HEK293 (cell line): Measurements from ENCODE around the gene BRIX1.

Experiments
- CTCF ChIA-PET: fragments of 350-600 bp; formaldehyde crosslinking; extraction: SDS; loops from one replicate; lab custom pipeline; 2021; ENCODE audit warnings: antibody characterized with exemption; lab: Yijun Ruan, JAX
- POLR2A ChIA-PET: fragments of 300-600 bp; formaldehyde crosslinking; extraction: SDS; loops from one replicate; lab custom pipeline; 2020; ENCODE audit warnings: antibody characterized with exemption, inconsistent platforms; lab: Yijun Ruan, JAX
- H3K27ac ChIP-seq: fragments of 200-500 bp; sonication (Bioruptor generic); 2 replicates; pipeline ENCODE4 v1.5.1; 2014; ENCODE audit warnings: low read depth, low read length, control low read depth, inconsistent platforms; ENCODE audit errors: extremely low read depth
- H3K36me3 ChIP-seq, 2 experiments: fragments of 200-500 bp in 1 of 2; sonication (Bioruptor generic) in 1 of 2; 1 replicate in 1 of 2; 2 replicates in 1 of 2; pipeline ENCODE4 v1.5.1; 2014 to 2017; ENCODE audit warnings: inconsistent platforms in 2 of 2, low read length in 2 of 2; ENCODE audit not compliant: control insufficient read depth in 2 of 2, insufficient read depth in 1 of 2
- H3K4me1 ChIP-seq: fragments of 200-500 bp; sonication (Bioruptor generic); 2 replicates; pipeline ENCODE4 v1.5.1; 2014; ENCODE audit warnings: mild to moderate bottlenecking, low read length, inconsistent platforms; ENCODE audit not compliant: control insufficient read depth, insufficient read depth
- H3K4me3 ChIP-seq: 2 replicates; pipeline ENCODE4 v1.5.1; 2011; ENCODE audit warnings: low read depth, mild to moderate bottlenecking, control low read depth, low read length, moderate library complexity
- H3K9me3 ChIP-seq: fragments of 200-500 bp; sonication (Bioruptor generic); 2 replicates; pipeline ENCODE4 v1.5.1; 2014; ENCODE audit warnings: low read depth, low read length, inconsistent platforms; ENCODE audit not compliant: control insufficient read depth, insufficient read depth
- FEZF1 ChIP-seq: fragments of 450-650 bp; formaldehyde crosslinking; IDR thresholded peaks from 2 replicates; pipeline ENCODE4 v1.5.1; 2016; ENCODE audit warnings: missing biosample characterization, missing genetic modification characterization
- GLIS2 ChIP-seq: fragments of 450-650 bp; formaldehyde crosslinking; IDR thresholded peaks from 2 replicates; pipeline ENCODE4 v1.5.1; 2016; ENCODE audit warnings: missing biosample characterization, missing genetic modification characterization
- HOXA7 ChIP-seq: sonication (generic); formaldehyde crosslinking; IDR thresholded peaks from 2 replicates; pipeline ENCODE4 v1.8.1; 2022; ENCODE audit warnings: missing genetic modification reagents, borderline replicate concordance
- KLF8 ChIP-seq: fragments of 450-650 bp; formaldehyde crosslinking; IDR thresholded peaks from 2 replicates; pipeline ENCODE4 v1.5.1; 2016; ENCODE audit warnings: missing biosample characterization, missing genetic modification characterization
- ZEB2 ChIP-seq: fragments of 450-650 bp; formaldehyde crosslinking; IDR thresholded peaks from 2 replicates; pipeline ENCODE4 v1.5.1; 2016; ENCODE audit warnings: missing biosample characterization, missing genetic modification characterization
- ZNF19 ChIP-seq: fragments of 450-650 bp; formaldehyde crosslinking; IDR thresholded peaks from 2 replicates; pipeline ENCODE4; 2016; ENCODE audit warnings: missing biosample characterization, missing genetic modification characterization, low read depth
- ZNF2 ChIP-seq: fragments of 450-650 bp; formaldehyde crosslinking; IDR thresholded peaks from 2 replicates; pipeline ENCODE4 v1.5.1; 2016; ENCODE audit warnings: missing biosample characterization, missing genetic modification characterization
- ZNF266 ChIP-seq: fragments of 450-650 bp; formaldehyde crosslinking; IDR thresholded peaks from 2 replicates; pipeline ENCODE4 v1.5.1; 2016; ENCODE audit warnings: missing biosample characterization, missing genetic modification characterization, low read depth
- ZNF274 ChIP-seq, 2 experiments: fragments of 200-500 bp in 1 of 2; fragments of 450-650 bp in 1 of 2; sonication (Bioruptor generic) in 1 of 2; formaldehyde crosslinking in 1 of 2; IDR thresholded peaks; 2 replicates each; pipeline versions ENCODE4 v1.5.1 to v1.6.1; 2014 to 2016; ENCODE audit warnings: borderline replicate concordance in 1 of 2, inconsistent platforms in 1 of 2, low read length in 1 of 2, missing biosample characterization in 1 of 2, missing genetic modification characterization in 1 of 2
- ZNF335 ChIP-seq: fragments of 450-650 bp; formaldehyde crosslinking; conservative IDR thresholded peaks from 2 replicates; pipeline ENCODE4 v1.5.1; 2016; ENCODE audit warnings: missing biosample characterization, missing genetic modification characterization
- ZNF48 ChIP-seq: fragments of 450-650 bp; formaldehyde crosslinking; IDR thresholded peaks from 2 replicates; pipeline ENCODE4 v1.5.1; 2016; ENCODE audit warnings: missing biosample characterization, missing genetic modification characterization
- ZNF571 ChIP-seq: fragments of 450-650 bp; formaldehyde crosslinking; IDR thresholded peaks from 2 replicates; pipeline ENCODE4 v1.5.0; 2017; ENCODE audit warnings: missing biosample characterization, missing genetic modification characterization
- ZNF654 ChIP-seq: fragments of 450-650 bp; formaldehyde crosslinking; IDR thresholded peaks from 2 replicates; pipeline ENCODE4 v1.5.1; 2016; ENCODE audit warnings: low read depth, missing biosample characterization, missing genetic modification characterization
- ZNF660 ChIP-seq: fragments of 450-650 bp; IDR thresholded peaks from 2 replicates; pipeline ENCODE4 v1.5.1; 2018; ENCODE audit warnings: missing biosample characterization, mild to moderate bottlenecking, missing genetic modification characterization
- ZNF664 ChIP-seq: fragments of 450-650 bp; formaldehyde crosslinking; IDR thresholded peaks from 2 replicates; pipeline ENCODE4 v1.5.1; 2016; ENCODE audit warnings: missing biosample characterization, missing genetic modification characterization
- ZSCAN30 ChIP-seq: fragments of 450-650 bp; IDR thresholded peaks from 2 replicates; pipeline ENCODE4 v1.5.1; 2018; ENCODE audit warnings: missing biosample characterization, mild to moderate bottlenecking, missing genetic modification characterization, moderate library complexity
- TF ChIP-seq, protein P1 (sequence below): fragments of 450-650 bp; formaldehyde crosslinking; IDR thresholded peaks from 2 replicates; pipeline ENCODE4 v1.5.1; 2016; ENCODE audit warnings: missing biosample characterization, missing genetic modification characterization
- TF ChIP-seq, protein P2 (sequence below): fragments of 450-650 bp; IDR thresholded peaks from 2 replicates; pipeline ENCODE4 v1.5.1; 2018; ENCODE audit warnings: missing biosample characterization, missing genetic modification characterization
- TF ChIP-seq, protein P3 (sequence below): fragments of 450-650 bp; formaldehyde crosslinking; IDR thresholded peaks from 2 replicates; pipeline ENCODE4 v1.5.1; 2016; ENCODE audit warnings: missing biosample characterization, missing genetic modification characterization
- TF ChIP-seq, protein P4 (sequence below): fragments of 450-650 bp; formaldehyde crosslinking; IDR thresholded peaks from 2 replicates; pipeline ENCODE4 v1.5.1; 2017; ENCODE audit warnings: missing biosample characterization, missing genetic modification characterization

The BRIX1 gene

DNA sequence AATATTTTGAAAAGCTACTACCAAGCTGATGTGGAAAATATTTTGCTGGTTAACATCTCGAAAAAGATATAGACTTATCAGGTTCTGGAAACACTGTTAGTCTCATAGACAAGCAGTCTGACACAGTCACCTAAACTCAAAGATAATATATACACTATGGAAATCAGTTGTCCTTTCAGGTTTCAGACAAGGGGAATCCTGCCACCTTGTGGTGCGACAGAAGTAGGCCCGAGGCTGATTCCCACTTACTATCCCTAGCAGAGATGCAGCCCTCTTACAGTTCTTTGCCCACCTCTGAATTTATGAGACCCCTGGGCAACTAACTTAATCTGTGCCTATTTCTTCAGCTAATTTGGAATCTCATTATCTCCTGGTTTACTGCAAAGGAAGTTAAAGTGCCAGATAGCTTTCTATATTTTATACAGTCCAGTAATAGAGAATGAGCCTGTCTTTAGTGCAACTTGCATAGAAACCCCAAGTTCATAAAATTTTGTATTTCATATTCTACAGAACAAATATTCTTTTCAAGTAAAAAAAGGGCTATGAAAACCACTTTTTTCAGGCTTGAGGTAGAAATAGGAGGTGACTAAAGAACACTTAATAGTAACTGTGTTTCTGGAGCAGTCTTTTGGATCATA is 17.1 kb upstream of the BRIX1 start:
- ChIA-PET CTCF (interaction anchor here (0.6 to 8.9 kb wide), 81 partner anchors 8 to 1400 kb away, joined by 3 to 156 read pairs (median 4); no protein-coding TSS in a partner anchor), POLR2A (interaction anchor here (0.6 kb wide), 1 partner anchor 413 kb away, joined by 3 read pairs; no protein-coding TSS in a partner anchor)
- Histone ChIP-seq H3K4me3 (no peak overlapping the region), H3K4me1 (no peaks in the 10 kb centered on the region), H3K9me3 (no peaks in the 10 kb centered on the region), H3K36me3 (peaks cover 0 to 4% of the 10 kb centered on the region in 2 experiments; a peak in 2 of 3 replicates), H3K27ac (no peak overlapping the region)
- TF ChIP-seq ZNF664: 0 out of 2 replicates have a peak, but pooled peaks have one; percentile 3
- no peak for TF ChIP-seq ZNF19
- 0 out of 2 replicates have a peak, but pooled peaks have one; percentile 19 for TF ChIP-seq ZNF2 (tag by site-specific recombination)
- TF ChIP-seq ZNF335: 0 out of 2 replicates have a peak, but pooled peaks have one; percentile 15
- no peak for TF ChIP-seq GLIS2 (tag by site-specific recombination)
- no peak for TF ChIP-seq KLF8 (tag by site-specific recombination)
- TF ChIP-seq HOXA7: no peak
- peak; percentile 94 for TF ChIP-seq ZNF660 (tag by site-specific recombination)
- TF ChIP-seq, protein P1, sequence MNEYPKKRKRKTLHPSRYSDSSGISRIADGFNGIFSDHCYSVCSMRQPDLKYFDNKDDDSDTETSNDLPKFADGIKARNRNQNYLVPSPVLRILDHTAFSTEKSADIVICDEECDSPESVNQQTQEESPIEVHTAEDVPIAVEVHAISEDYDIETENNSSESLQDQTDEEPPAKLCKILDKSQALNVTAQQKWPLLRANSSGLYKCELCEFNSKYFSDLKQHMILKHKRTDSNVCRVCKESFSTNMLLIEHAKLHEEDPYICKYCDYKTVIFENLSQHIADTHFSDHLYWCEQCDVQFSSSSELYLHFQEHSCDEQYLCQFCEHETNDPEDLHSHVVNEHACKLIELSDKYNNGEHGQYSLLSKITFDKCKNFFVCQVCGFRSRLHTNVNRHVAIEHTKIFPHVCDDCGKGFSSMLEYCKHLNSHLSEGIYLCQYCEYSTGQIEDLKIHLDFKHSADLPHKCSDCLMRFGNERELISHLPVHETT (tag by site-specific recombination): no peak
- TF ChIP-seq, protein P2, sequence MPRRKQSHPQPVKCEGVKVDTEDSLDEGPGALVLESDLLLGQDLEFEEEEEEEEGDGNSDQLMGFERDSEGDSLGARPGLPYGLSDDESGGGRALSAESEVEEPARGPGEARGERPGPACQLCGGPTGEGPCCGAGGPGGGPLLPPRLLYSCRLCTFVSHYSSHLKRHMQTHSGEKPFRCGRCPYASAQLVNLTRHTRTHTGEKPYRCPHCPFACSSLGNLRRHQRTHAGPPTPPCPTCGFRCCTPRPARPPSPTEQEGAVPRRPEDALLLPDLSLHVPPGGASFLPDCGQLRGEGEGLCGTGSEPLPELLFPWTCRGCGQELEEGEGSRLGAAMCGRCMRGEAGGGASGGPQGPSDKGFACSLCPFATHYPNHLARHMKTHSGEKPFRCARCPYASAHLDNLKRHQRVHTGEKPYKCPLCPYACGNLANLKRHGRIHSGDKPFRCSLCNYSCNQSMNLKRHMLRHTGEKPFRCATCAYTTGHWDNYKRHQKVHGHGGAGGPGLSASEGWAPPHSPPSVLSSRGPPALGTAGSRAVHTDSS (tag by site-specific recombination): peak; percentile 5; the same call in 1 of the 2 replicates
- TF ChIP-seq, protein P3, sequence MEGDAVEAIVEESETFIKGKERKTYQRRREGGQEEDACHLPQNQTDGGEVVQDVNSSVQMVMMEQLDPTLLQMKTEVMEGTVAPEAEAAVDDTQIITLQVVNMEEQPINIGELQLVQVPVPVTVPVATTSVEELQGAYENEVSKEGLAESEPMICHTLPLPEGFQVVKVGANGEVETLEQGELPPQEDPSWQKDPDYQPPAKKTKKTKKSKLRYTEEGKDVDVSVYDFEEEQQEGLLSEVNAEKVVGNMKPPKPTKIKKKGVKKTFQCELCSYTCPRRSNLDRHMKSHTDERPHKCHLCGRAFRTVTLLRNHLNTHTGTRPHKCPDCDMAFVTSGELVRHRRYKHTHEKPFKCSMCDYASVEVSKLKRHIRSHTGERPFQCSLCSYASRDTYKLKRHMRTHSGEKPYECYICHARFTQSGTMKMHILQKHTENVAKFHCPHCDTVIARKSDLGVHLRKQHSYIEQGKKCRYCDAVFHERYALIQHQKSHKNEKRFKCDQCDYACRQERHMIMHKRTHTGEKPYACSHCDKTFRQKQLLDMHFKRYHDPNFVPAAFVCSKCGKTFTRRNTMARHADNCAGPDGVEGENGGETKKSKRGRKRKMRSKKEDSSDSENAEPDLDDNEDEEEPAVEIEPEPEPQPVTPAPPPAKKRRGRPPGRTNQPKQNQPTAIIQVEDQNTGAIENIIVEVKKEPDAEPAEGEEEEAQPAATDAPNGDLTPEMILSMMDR (tag by site-specific recombination): peak; percentile 78
- TF ChIP-seq FEZF1 (tag by site-specific recombination): no peak
- no peak for TF ChIP-seq ZNF571 (tag by site-specific recombination)
- 0 out of 2 replicates have a peak, but pooled peaks have one; percentile 28 for TF ChIP-seq ZSCAN30 (tag by site-specific recombination)
- peak; percentile 97 for TF ChIP-seq ZNF654
- no peak for TF ChIP-seq ZNF48
- 0 out of 2 replicates have a peak, but pooled peaks have one; percentile 36 for TF ChIP-seq ZEB2 (tag by site-specific recombination)
- TF ChIP-seq, protein P4, sequence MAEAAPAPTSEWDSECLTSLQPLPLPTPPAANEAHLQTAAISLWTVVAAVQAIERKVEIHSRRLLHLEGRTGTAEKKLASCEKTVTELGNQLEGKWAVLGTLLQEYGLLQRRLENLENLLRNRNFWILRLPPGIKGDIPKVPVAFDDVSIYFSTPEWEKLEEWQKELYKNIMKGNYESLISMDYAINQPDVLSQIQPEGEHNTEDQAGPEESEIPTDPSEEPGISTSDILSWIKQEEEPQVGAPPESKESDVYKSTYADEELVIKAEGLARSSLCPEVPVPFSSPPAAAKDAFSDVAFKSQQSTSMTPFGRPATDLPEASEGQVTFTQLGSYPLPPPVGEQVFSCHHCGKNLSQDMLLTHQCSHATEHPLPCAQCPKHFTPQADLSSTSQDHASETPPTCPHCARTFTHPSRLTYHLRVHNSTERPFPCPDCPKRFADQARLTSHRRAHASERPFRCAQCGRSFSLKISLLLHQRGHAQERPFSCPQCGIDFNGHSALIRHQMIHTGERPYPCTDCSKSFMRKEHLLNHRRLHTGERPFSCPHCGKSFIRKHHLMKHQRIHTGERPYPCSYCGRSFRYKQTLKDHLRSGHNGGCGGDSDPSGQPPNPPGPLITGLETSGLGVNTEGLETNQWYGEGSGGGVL (tag by site-specific recombination): no peak
- TF ChIP-seq ZNF266: no peak
- no peak for TF ChIP-seq ZNF274 (IDR thresholded peaks at IDR 0.05; ENCODE audit: low read length)
- TF ChIP-seq ZNF274 (tag by site-specific recombination; IDR thresholded peaks at IDR 0.05; ENCODE audit: borderline replicate concordance): no peak
